GM08714 (cell line): Measurements from ENCODE around the gene DAAM1.

Experiments
- H3K4me3 ChIP-seq: fragments of 200-500 bp; sonication (Bioruptor generic); 2 replicates; pipeline ENCODE4 v1.5.1; 2014; ENCODE audit warnings: mild to moderate bottlenecking, low read length, inconsistent platforms
- ZNF274 ChIP-seq: IDR thresholded peaks from 2 replicates; pipeline ENCODE4 v1.6.1; 2012; ENCODE audit warnings: mild to moderate bottlenecking, low read depth, low read length

The DAAM1 gene

DNA sequence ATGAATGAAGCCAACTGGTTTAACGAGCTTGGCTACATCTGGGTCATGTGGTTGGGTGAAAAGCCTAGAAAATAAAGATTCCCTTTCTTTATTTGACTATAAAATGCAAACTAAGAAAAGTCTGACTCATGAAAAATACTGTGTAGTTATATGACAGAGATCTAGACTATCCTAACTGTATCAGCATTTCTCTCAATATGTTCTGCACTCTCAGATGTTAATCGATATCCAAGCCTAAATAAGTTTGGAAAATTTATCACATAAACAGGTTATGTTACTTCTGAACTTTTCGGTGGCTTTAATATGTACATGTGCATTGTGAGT lies 133.1 kb downstream of the DAAM1 start:
- H3K4me3 ChIP-seq = no peak overlapping the region
- no peak for TF ChIP-seq ZNF274

GRCh38 chr14:59325906-59326305 lies 137.4 kb downstream of the DAAM1 start:
- no peak overlapping the region for H3K4me3 ChIP-seq
- TF ChIP-seq ZNF274 = no peak

- TF ChIP-seq ZNF274 = no peak
- no peak overlapping the region for H3K4me3 ChIP-seq
Measured at GRCh38 chr14:59328454-59328853, 140.0 kb downstream of the DAAM1 start.

- TF ChIP-seq ZNF274 = no peak
- no peak overlapping the region for H3K4me3 ChIP-seq
Measured at GRCh38 chr14:59330455-59330854, 142.0 kb downstream of the DAAM1 start.

DNA sequence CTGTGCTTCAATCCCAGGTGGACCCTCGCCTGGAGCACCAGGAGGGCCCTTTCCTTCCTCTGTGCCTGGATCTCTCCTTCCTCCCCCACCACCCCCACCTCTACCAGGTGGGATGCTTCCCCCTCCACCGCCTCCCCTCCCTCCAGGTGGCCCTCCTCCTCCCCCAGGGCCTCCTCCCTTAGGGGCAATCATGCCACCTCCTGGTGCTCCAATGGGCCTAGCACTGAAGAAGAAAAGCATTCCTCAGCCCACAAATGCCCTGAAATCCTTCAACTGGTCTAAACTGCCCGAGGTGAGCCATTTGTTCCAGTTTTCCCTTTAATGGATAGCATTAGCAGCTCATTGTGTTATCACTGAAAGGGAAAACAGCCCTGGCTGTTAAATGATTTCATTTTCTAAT lies 142.8 kb downstream of the DAAM1 start:
- no peak overlapping the region for H3K4me3 ChIP-seq
- TF ChIP-seq ZNF274 = no peak

DNA sequence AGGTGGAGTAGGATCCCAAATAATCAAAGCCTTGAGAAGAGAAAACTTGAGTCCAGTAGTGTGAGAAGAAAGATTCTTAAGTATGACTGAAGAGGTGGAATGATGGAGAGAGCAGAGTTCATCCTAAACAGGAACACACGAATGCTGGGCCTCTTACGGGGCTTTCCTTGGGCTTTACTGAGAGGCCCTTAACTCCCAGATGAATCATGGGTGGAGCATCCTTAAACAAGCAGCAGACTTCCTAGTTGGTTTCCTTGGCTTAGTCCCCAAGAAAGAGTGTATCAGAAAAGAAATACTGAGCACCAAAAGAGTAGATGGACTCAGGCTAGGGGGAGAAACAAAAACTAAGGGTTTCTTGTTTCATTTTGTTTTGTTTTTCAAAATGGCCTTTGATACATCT lies 144.3 kb downstream of the DAAM1 start:
- TF ChIP-seq ZNF274 = no peak
- H3K4me3 ChIP-seq = no peak overlapping the region

DNA sequence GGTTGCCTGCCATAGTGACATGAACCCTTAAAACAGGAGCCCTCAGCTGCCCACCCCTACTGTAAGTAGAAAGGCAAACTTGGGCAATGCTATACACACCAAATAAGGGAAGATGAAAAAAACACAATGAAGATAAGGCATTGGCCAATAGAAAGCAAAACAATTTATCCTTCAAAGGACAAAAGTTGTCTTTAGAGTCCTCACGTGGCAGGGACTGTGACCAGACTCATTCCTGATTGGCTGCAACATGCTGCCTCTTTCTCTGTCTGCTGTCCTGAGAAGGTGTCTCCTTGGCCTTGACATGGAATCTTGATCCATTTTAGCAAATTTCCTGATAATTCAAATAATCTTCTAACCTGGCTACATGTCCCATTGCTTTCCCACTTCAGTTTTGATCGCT lies 144.8 kb downstream of the DAAM1 start:
- H3K4me3 ChIP-seq = no peak overlapping the region
- no peak for TF ChIP-seq ZNF274

DNA sequence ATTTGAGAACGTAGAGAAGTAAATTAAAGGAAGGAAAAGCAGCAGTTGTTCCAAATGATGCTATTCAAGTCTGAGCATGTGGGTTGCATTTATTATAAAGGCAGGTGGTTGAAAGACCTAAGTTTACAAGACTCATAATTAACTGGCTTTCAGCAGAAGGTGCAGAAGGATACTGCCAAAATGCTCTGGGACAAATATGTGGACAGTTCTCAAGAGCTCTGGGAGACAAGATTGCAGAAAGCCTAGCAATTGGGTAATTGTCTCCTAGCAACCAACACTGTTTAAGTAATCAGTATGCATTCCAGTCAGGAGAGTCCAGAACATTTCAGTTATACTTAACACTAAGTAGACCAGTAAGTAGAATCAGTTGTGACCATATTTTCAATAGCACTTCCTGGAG lies 145.2 kb downstream of the DAAM1 start:
- no peak overlapping the region for H3K4me3 ChIP-seq
- TF ChIP-seq ZNF274 = no peak

DNA sequence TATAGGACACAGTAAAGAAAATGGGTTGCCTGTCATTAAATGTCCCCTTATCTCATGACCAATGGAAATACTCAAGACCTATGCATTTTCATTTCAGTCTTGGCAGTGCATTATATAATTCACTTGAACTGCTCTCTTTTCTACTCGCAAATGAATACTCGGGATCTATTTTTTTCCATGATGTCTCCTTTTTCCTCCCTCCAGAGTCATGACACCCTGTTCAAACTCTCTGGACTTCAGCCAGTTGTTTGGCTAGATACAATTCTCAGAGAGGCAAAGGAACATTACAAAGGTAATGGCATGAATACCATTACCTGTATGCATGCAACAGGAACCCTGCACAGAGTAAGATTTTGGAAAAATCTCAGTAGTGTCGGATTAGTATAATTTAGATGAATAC lies 145.8 kb downstream of the DAAM1 start:
- TF ChIP-seq ZNF274 = no peak
- H3K4me3 ChIP-seq = no peak overlapping the region

DNA sequence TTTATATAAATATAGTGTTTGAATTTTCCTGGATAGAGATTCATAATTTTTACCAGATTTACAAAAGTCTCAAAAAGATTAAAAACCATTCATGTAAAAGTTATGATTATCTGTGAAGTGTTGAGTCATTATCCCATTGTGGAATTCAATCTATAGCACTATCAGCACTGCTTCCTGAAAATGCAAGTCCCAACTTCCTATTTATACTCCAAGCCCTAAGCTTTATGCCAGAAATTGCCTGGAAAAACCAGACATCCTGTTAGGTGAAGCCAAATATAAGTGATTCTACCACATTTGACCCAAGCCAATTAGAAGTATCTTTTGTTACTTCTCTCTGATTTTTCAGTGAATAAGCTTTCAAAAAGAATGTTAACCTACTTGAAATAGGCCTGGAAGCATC lies 147.6 kb downstream of the DAAM1 start:
- no peak for TF ChIP-seq ZNF274
- no peak overlapping the region for H3K4me3 ChIP-seq

DNA sequence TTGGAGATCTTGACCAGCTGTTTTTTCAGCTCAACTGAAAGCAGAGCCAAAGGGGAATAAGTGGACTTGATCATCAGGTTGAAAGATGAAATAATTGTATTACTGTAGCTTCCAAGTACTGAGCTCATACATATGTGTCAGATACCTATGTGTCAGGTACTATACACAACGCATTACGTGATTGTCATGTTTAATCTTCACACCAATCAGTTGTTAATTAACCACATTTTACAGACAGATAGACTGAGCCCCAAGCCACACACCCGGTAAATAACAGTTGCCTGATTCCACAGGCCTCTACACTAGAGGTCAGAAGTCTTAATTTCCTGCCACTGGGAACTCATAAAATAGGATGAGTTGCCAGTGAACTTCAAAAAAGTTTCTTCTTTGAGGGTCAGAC lies 148.2 kb downstream of the DAAM1 start:
- H3K4me3 ChIP-seq = no peak overlapping the region
- no peak for TF ChIP-seq ZNF274

DNA sequence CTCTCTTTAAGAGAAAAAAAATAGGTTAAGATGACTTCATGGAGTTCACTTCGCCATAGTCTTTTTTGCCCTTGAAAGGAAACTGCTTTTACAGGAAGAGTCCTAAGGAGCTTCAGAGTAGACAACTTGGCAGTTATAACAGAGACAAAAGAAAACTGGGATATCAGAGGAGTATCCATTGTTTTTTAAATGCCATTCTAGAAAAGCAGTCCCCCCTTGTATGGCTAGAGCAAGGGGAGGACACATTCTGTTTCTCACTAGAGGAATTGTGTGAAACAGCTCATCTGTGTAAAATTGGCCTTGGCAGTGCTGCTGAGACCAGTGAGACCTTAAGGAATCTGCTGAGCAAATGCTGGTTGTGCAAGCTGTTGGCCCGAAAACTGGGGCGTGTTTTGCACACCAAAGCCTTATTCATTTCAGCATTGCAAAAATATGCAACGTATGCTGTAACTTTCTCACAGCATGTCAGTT lies 148.7 kb downstream of the DAAM1 start:
- no peak overlapping the region for H3K4me3 ChIP-seq
- TF ChIP-seq ZNF274 = no peak

DNA sequence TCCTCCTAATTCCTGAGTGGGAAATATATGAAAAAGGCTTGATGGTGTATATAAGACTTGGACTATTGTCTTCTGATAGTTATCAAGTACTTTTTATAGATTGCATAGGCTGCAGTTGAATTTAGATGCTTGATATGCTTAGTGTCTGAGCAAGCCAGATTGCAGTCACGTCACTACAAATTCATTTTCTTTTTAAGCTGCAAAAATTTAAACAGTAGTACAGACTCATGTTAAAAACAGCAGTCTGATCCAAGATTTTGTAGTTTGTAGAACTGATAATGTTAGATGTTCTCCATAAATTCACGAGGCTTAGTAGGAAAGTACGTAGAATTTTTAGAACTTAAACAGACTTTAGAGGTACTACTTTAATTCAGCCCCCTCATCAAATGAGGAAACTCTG lies 150.3 kb downstream of the DAAM1 start:
- TF ChIP-seq ZNF274 = no peak
- H3K4me3 ChIP-seq = no peak overlapping the region

DNA sequence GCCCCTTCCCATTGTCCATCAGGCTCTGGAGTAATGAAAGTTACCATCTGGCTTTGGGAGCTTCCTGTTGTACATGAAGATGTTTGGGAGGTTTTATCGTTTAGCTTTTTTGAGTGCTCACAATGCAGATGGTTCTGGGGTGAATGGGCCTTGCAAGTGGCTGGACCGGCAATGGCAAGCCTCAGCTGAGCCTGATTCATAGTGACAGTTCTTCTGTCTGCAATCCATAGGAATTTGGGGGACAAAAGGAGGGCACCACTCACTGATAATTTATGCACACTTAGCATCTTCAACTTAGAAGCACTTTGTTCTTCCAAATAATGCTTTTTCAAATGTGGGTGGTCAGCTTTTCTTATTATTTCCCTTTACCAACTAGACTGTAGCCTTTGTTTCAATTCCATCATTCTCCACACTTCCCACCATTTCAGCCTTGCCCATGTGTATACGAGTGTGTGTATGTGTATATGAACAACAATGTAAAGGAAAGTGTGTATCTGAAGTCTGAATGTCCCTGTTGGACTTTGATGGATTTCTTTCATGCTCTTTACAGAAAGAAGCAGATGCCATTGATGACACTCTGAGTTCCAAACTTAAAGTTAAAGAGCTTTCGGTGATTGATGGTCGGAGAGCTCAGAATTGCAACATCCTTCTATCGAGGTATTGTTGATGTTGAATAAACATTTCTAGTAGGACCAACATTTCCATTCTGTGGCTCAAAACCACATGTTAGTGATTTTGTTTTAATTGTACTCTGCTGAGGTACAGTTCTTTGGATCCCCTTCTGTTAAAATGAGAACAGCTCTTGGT lies 151.3 kb downstream of the DAAM1 start:
- TF ChIP-seq ZNF274 = no peak
- H3K4me3 ChIP-seq = no peak overlapping the region

GRCh38 chr14:59341858-59342477 lies 153.5 kb downstream of the DAAM1 start:
- H3K4me3 ChIP-seq = no peak overlapping the region
- no peak for TF ChIP-seq ZNF274
